GM21423 (cell line): ENCODE measurements around the gene RNF115.

Experiments used
- ATAC-seq: cut with Tn5 transposase; IDR thresholded peaks from one replicate; pipeline ENCODE4 v1.9.1; 2021; ENCODE audit warnings: mild to moderate bottlenecking, moderate library complexity; ENCODE audit not compliant: unreplicated experiment

The RNF115 gene

GRCh38 chr1:145707183-145707867 is 116.6 kb downstream of the RNF115 start, which contains the start of gene PDZK1:
TSS of gene PDZK1 (minus strand) at chr1:145707368. CDS start at chr1:145688021, 19,347 bp downstream.
- no peak for ATAC-seq

GRCh38 chr1:145706086-145706664 is 117.7 kb downstream of the RNF115 start:
- ATAC-seq: no peak

- ATAC-seq: no peak
These were observed 118.3 kb downstream of the RNF115 start for GRCh38 chr1:145705622-145706021.

- no peak for ATAC-seq
These were observed 121.1 kb downstream of the RNF115 start for GRCh38 chr1:145702826-145703225.

- no peak for ATAC-seq
These were observed 121.8 kb downstream of the RNF115 start for GRCh38 chr1:145702052-145702451.

GRCh38 chr1:145701306-145701862 is 122.5 kb downstream of the RNF115 start:
- ATAC-seq: no peak

GRCh38 chr1:145696630-145696960 is 127.3 kb downstream of the RNF115 start:
- ATAC-seq: no peak

GRCh38 chr1:145695821-145696629 is 127.9 kb downstream of the RNF115 start:
- ATAC-seq: no peak

- ATAC-seq: no peak
These were observed 131.0 kb downstream of the RNF115 start for GRCh38 chr1:145692785-145693443.

GRCh38 chr1:145690587-145691558 is 133.0 kb downstream of the RNF115 start:
- peak; percentile 79 for ATAC-seq

GRCh38 chr1:145689922-145690321 is 134.0 kb downstream of the RNF115 start:
- ATAC-seq: no peak

- ATAC-seq: no peak
These were observed 135.0 kb downstream of the RNF115 start for GRCh38 chr1:145688924-145689323.
